ENCODE results near the gene STX18.
"Not testable (repeated sequence)": the region's sequence is repeated elsewhere in the genome, so short reads cannot be mapped to it uniquely, and the experiment has no call there.

The STX18 gene

GRCh38 chr4:4552042-4552441 is 10.2 kb upstream of the STX18 start:
- DNase-seq = not testable (repeated sequence)

- not testable (repeated sequence) for DNase-seq
These were observed 8.3 kb upstream of the STX18 start for GRCh38 chr4:4550161-4550560.

GRCh38 chr4:4549534-4549933 is 7.7 kb upstream of the STX18 start:
- DNase-seq = no peak

GRCh38 chr4:4542774-4543485 is 1.1 kb upstream of the STX18 start:
- DNase-seq = no peak

GRCh38 chr4:4541040-4541631 is 712 bp downstream of the STX18 start:
- no peak for DNase-seq

DNA sequence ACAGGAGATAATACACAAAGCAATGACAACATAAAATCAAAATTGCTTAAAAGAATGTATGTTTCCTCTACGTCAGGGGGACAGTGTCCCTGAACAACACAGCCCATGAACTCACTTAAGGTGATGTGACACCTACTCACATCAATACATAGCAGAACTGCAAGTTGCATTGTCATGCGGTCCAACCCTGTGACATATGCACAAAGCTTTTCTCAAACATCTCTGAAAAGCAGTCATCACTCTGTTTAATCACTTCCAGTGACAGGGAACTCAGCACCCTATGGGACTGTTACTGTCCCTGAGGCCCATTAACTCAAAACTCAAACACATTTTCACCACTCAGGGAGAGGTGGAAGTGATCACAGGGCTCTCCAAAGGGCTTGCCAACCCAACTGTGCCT is 2.4 kb downstream of the STX18 start:
- no peak for DNase-seq

GRCh38 chr4:4535590-4535989 is 6.3 kb downstream of the STX18 start:
- no peak for DNase-seq

- no peak for DNase-seq
These were observed 7.2 kb downstream of the STX18 start for GRCh38 chr4:4534515-4535145.

DNA sequence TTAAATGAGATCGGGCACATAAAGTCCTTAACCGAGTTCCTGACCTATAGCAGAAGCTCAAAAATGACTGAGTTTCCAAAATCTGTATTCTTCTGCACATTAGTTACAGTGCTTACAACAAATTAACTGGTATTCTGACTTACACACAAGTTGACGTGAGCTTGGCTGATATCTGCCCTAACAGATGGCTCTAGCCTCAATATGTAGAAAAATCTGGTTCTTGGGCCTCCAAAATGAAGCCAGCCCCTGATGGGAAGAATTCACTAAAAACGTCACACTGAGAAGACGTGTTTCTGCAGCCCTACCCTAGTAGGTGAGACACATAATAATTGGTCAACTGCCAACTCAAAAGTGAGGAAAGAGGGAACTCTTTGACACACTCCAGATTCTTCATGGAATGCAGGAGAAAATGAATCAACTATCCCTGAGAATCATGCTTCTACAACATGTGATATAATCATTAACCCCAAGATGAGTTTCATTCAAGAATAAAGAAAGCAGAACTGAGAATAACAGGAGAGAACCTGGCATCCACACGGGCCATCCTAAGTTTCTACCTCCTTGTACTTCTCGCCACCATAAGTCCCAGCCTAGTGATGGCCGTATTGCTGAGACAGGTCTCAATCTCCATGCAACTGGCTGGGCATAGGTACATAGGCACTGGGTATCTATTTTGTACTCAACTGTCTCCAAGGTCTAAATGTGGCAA is 8.2 kb downstream of the STX18 start:
- DNase-seq = no peak

- no peak for DNase-seq
These were observed 9.3 kb downstream of the STX18 start for GRCh38 chr4:4532371-4533154.

DNA sequence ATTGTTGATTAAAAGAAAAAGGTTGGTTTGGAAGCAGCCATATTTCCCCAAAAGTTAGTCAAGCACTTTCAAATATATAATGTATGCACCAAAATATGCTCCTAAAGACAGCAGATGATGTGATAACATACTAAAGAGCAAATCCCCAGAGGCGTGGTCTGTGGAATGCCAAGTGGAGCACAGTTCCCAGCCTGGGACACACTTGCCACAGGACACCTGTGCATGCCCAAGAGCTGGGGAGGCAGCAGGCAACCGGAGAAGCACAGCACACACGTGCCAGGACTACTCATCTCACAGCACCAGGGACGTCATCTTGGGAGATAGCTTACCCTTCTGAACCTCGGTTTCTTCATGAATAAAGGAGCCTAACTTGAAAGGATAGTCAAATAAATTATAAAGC is 12.5 kb downstream of the STX18 start:
- no peak for DNase-seq

- DNase-seq = no peak
These were observed 15.4 kb downstream of the STX18 start for GRCh38 chr4:4526401-4526800.

- no peak for DNase-seq
These were observed 17.5 kb downstream of the STX18 start for GRCh38 chr4:4524364-4524763.

- no peak for DNase-seq
These were observed 20.1 kb downstream of the STX18 start for GRCh38 chr4:4521731-4522130.

- no peak for DNase-seq
These were observed 20.7 kb downstream of the STX18 start for GRCh38 chr4:4521136-4521535.

DNA sequence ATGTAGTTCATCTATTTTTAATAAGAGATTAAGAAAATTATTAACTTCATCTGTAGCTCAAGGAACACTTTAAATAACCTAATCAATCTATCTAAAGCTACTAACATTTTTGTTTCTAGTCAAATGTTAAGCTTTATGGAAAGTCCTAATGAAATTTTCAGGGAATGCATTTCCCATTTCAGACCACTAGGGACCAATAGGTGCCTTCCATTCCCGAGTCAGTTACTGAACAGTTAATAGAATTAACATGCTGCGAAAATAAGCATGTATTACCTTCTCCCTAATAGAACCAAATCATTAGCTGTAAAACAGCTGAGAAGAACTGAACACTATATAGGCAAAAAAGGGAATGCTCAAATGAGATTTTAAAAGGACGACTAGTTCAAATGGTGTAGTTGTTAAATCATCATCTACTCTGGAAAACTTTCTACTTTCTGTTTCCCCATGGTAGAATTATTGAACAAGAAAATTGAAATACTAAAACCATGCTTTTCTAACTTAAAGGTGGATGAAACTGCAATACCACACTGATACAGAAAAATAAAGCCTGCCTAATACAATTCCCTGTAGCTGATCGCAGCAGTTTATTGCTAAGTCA is 22.5 kb downstream of the STX18 start:
- no peak for DNase-seq

GRCh38 chr4:4518747-4519146 is 23.1 kb downstream of the STX18 start:
- no peak for DNase-seq

DNA sequence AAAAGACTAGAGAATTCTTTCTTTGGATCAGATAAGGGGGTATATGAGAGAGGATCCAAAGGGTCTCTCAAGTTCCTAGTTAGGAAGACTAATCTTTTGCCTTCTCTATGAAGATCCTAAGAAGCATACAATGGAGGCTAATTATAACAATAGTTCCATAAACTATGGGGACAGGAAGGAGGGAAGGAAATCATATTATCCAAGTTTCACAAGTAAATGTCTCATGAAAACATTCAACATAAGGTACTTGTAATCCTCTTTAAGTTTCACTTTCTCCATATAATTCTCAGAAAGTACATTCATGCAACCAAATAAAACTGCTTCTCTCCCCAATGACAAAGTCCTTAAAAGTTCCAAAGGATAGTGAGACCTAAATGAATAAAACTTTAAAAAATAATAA is 27.1 kb downstream of the STX18 start:
- DNase-seq = no peak

DNA sequence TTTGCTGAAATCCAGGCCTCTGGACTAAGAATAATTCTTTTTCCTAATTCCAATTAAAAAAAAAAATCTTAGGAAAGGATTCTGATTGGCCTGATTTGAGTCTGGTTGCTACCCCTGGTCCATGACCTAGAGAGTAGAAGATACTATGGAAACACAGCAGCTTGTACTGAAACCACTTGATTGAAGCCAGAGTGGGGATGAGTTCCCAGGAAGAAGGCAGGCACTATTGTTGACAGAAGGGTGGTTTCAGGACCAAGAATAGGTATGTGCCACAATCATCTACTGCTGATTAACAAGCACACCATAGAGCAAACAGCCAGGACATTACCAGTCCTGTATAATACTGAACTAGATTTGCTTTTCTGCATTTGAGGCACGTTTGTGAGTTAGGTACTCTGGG is 29.6 kb downstream of the STX18 start:
- no peak for DNase-seq

GRCh38 chr4:4510641-4511040 is 31.2 kb downstream of the STX18 start:
- DNase-seq = not testable (repeated sequence)

DNA sequence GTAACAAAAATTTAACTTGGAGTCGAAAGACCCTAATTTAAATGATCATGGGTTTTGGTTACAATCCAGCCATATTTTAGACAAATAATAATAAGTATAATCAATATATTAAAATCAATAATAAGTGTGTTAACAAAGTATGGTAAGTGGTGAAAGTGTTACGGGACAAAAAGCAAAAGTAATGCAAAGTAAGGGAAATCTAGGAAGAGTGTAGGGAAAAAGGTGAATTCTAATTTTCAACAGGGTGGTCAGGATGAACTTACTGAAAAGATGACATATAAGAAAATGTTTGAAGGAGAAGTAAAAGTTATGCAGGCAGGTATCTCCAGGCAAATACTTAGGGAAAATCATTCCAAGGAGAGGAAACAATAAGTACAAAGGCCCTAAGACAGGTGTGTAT is 32.3 kb downstream of the STX18 start:
- DNase-seq = no peak

DNA sequence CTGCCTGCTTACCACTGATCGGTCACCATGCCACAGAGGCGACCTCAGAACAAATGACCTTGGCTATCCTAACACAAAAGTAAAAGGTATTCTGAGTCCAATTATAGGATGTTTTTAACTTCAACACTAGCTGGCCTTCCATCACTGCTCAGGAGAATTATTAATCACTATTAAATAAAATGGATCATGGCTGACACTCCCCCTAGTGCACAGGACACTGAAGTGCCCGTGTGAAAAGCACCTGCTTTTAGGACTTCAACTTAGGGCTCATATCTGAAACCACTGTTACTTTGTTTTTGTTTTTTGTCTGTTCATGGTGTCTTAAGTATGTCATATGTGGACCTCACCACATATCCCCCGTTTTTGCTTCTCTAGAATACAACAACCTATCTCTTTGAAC is 33.9 kb downstream of the STX18 start:
- DNase-seq = no peak

- DNase-seq = no peak
These were observed 34.4 kb downstream of the STX18 start for GRCh38 chr4:4507403-4507802.

All from NCI-H1417 treated with DMSO at 0.1 percent for 48 hours (cell line).